Measurements from ENCODE around the gene CCK.
A peak's percentile ranks its signal among the peaks of the same experiment; 100 is the strongest.

Gene CCK

GRCh38 chr3:42269647-42270046 lies 3.7 kb upstream of the CCK start:
- Histone ChIP-seq H3K27me3 (replicated peaks in 2 of 5; ENCODE audit: control insufficient read depth in 4 of 5, insufficient read depth in 5 of 5, low read length in 4 of 5) (peaks cover 4 to 59% (median 20%) of the 10 kb centered on the region in 5 experiments), H3K4me3 (ENCODE audit: control insufficient read depth in 1 of 7, extremely low read depth in 1 of 7, insufficient read depth in 4 of 7, low read depth in 2 of 7, low read length in 6 of 7) (no peak overlapping the region), H3K27ac (ENCODE audit: insufficient read depth in 1 of 2, low read depth in 1 of 2, low read length in 2 of 2, poor library complexity in 1 of 2, severe bottlenecking in 2 of 2) (no peak overlapping the region), H3K4me1 (ENCODE audit: control extremely low read depth in 1 of 4, control insufficient read depth in 4 of 4, insufficient read depth in 4 of 4, low read length in 3 of 4) (peaks cover 0 to 7% (median 3%) of the 10 kb centered on the region in 4 experiments), H3K9me3 (ENCODE audit: control extremely low read depth in 1 of 5, control insufficient read depth in 4 of 5, insufficient read depth in 2 of 5, low read depth in 1 of 5, low read length in 4 of 5) (peaks cover 0 to 10% (median 2%) of the 10 kb centered on the region in 5 experiments), H3K36me3 (ENCODE audit: control insufficient read depth in 4 of 4, insufficient read depth in 4 of 4, low read length in 3 of 4) (no peaks in the 10 kb centered on the region)
- CTCF ChIA-PET, result interaction anchor here (1.8 kb wide), 1 partner anchor 174 kb away, joined by 5 read pairs; no protein-coding TSS in a partner anchor
- DNase-seq, result no peak
- 95% methylated on average over 3 of the region's 7 CpGs for WGBS (ENCODE audit: insufficient coverage)
- POLR2A ChIA-PET, result no interaction called here

- peaks cover 4 to 76% (median 29%) of the 10 kb centered on the region in 5 experiments for H3K27me3 ChIP-seq (replicated peaks in 2 of 5; ENCODE audit: control insufficient read depth in 4 of 5, insufficient read depth in 5 of 5, low read length in 4 of 5)
- H3K4me1 ChIP-seq (ENCODE audit: control extremely low read depth in 1 of 4, control insufficient read depth in 4 of 4, insufficient read depth in 4 of 4, low read length in 3 of 4), result peaks cover 0 to 18% (median 12%) of the 10 kb centered on the region in 4 experiments
- H3K27ac ChIP-seq (ENCODE audit: insufficient read depth in 1 of 2, low read depth in 1 of 2, low read length in 2 of 2, poor library complexity in 1 of 2, severe bottlenecking in 2 of 2), result no peak overlapping the region
- peaks cover 0 to 10% (median 2%) of the 10 kb centered on the region in 5 experiments for H3K9me3 ChIP-seq (ENCODE audit: control extremely low read depth in 1 of 5, control insufficient read depth in 4 of 5, insufficient read depth in 2 of 5, low read depth in 1 of 5, low read length in 4 of 5)
- no peaks in the 10 kb centered on the region for H3K36me3 ChIP-seq (ENCODE audit: control insufficient read depth in 4 of 4, insufficient read depth in 4 of 4, low read length in 3 of 4)
- no peak for DNase-seq
- 100% methylated on average over 6 of the region's 6 CpGs for WGBS (ENCODE audit: insufficient coverage)
- ChIA-PET POLR2A (no interaction called here), CTCF (interaction anchor here (1.7 kb wide), 1 partner anchor 10 kb away, joined by 4 read pairs; no protein-coding TSS in a partner anchor)
- H3K4me3 ChIP-seq (ENCODE audit: control insufficient read depth in 1 of 7, extremely low read depth in 1 of 7, insufficient read depth in 4 of 7, low read depth in 2 of 7, low read length in 6 of 7), result no peak overlapping the region
These were observed 1.9 kb upstream of the CCK start for GRCh38 chr3:42267878-42268277.

- DNase-seq, result no peak
- H3K4me1 ChIP-seq (ENCODE audit: control extremely low read depth in 1 of 4, control insufficient read depth in 4 of 4, insufficient read depth in 4 of 4, low read length in 3 of 4), result peaks cover 0 to 18% (median 12%) of the 10 kb centered on the region in 4 experiments
- WGBS (ENCODE audit: insufficient coverage), result 9% methylated on average over 51 of the region's 60 CpGs
- no peak overlapping the region for H3K27ac ChIP-seq (ENCODE audit: insufficient read depth in 1 of 2, low read depth in 1 of 2, low read length in 2 of 2, poor library complexity in 1 of 2, severe bottlenecking in 2 of 2)
- no peak overlapping the region for H3K4me3 ChIP-seq (ENCODE audit: control insufficient read depth in 1 of 7, extremely low read depth in 1 of 7, insufficient read depth in 4 of 7, low read depth in 2 of 7, low read length in 6 of 7)
- H3K27me3 ChIP-seq (replicated peaks in 2 of 5; ENCODE audit: control insufficient read depth in 4 of 5, insufficient read depth in 5 of 5, low read length in 4 of 5), result peaks cover 4 to 94% (median 34%) of the 10 kb centered on the region in 5 experiments
- ChIA-PET CTCF (interaction anchor here (1.3 kb wide), 1 partner anchor 10 kb away, joined by 3 read pairs; no protein-coding TSS in a partner anchor), POLR2A (no interaction called here)
- peaks cover 0 to 1% (median 0%) of the 10 kb centered on the region in 5 experiments for H3K9me3 ChIP-seq (ENCODE audit: control extremely low read depth in 1 of 5, control insufficient read depth in 4 of 5, insufficient read depth in 2 of 5, low read depth in 1 of 5, low read length in 4 of 5)
- no peaks in the 10 kb centered on the region for H3K36me3 ChIP-seq (ENCODE audit: control insufficient read depth in 4 of 4, insufficient read depth in 4 of 4, low read length in 3 of 4)
These were observed 660 bp downstream of the CCK start for GRCh38 chr3:42265059-42265991.

- CTCF ChIA-PET, result interaction anchor here (1.1 to 1.3 kb wide), 2 partner anchors 10 to 12 kb away, joined by 3 read pairs; no protein-coding TSS in a partner anchor
These were observed 1.5 kb downstream of the CCK start for GRCh38 chr3:42264399-42265058.

GRCh38 chr3:42263354-42264346 lies 2.3 kb downstream of the CCK start:
- Histone ChIP-seq H3K4me3 (ENCODE audit: control insufficient read depth in 1 of 7, extremely low read depth in 1 of 7, insufficient read depth in 4 of 7, low read depth in 2 of 7, low read length in 6 of 7) (peak overlapping the region in 4 of 7 experiments; percentile 38 to 68 (median 56)), H3K27me3 (replicated peaks in 2 of 5; ENCODE audit: control insufficient read depth in 4 of 5, insufficient read depth in 5 of 5, low read length in 4 of 5) (peaks cover 4 to 89% (median 30%) of the 10 kb centered on the region in 5 experiments)
- peak; percentile 11 to 53 (median 39) for DNase-seq

More at GRCh38 chr3:42264399-42265058, 1.5 kb downstream of the CCK start:
- H3K36me3 ChIP-seq (ENCODE audit: control insufficient read depth in 4 of 4, insufficient read depth in 4 of 4, low read length in 3 of 4), result no peaks in the 10 kb centered on the region
- no peak overlapping the region for H3K27ac ChIP-seq (ENCODE audit: insufficient read depth in 1 of 2, low read depth in 1 of 2, low read length in 2 of 2, poor library complexity in 1 of 2, severe bottlenecking in 2 of 2)
- DNase-seq, result peak; percentile 18 to 57 (median 41)
- POLR2A ChIA-PET, result no interaction called here
- H3K27me3 ChIP-seq (replicated peaks in 2 of 5; ENCODE audit: control insufficient read depth in 4 of 5, insufficient read depth in 5 of 5, low read length in 4 of 5), result peaks cover 4 to 96% (median 33%) of the 10 kb centered on the region in 5 experiments
- WGBS (ENCODE audit: insufficient coverage), result 12% methylated on average over 23 of the region's 37 CpGs
- H3K9me3 ChIP-seq (ENCODE audit: control extremely low read depth in 1 of 5, control insufficient read depth in 4 of 5, insufficient read depth in 2 of 5, low read depth in 1 of 5, low read length in 4 of 5), result peaks cover 0 to 1% (median 0%) of the 10 kb centered on the region in 5 experiments
- H3K4me1 ChIP-seq (ENCODE audit: control extremely low read depth in 1 of 4, control insufficient read depth in 4 of 4, insufficient read depth in 4 of 4, low read length in 3 of 4), result peaks cover 0 to 18% (median 12%) of the 10 kb centered on the region in 4 experiments
- H3K4me3 ChIP-seq (ENCODE audit: control insufficient read depth in 1 of 7, extremely low read depth in 1 of 7, insufficient read depth in 4 of 7, low read depth in 2 of 7, low read length in 6 of 7), result no peak overlapping the region

GRCh38 chr3:42262525-42262924 lies 3.5 kb downstream of the CCK start:
- Histone ChIP-seq H3K27ac (ENCODE audit: insufficient read depth in 1 of 2, low read depth in 1 of 2, low read length in 2 of 2, poor library complexity in 1 of 2, severe bottlenecking in 2 of 2) (no peak overlapping the region), H3K9me3 (ENCODE audit: control extremely low read depth in 1 of 5, control insufficient read depth in 4 of 5, insufficient read depth in 2 of 5, low read depth in 1 of 5, low read length in 4 of 5) (no peaks in the 10 kb centered on the region), H3K27me3 (replicated peaks in 2 of 5; ENCODE audit: control insufficient read depth in 4 of 5, insufficient read depth in 5 of 5, low read length in 4 of 5) (peaks cover 4 to 87% (median 27%) of the 10 kb centered on the region in 5 experiments), H3K36me3 (ENCODE audit: control insufficient read depth in 4 of 4, insufficient read depth in 4 of 4, low read length in 3 of 4) (no peaks in the 10 kb centered on the region), H3K4me1 (ENCODE audit: control extremely low read depth in 1 of 4, control insufficient read depth in 4 of 4, insufficient read depth in 4 of 4, low read length in 3 of 4) (peaks cover 0 to 18% (median 12%) of the 10 kb centered on the region in 4 experiments), H3K4me3 (ENCODE audit: control insufficient read depth in 1 of 7, extremely low read depth in 1 of 7, insufficient read depth in 4 of 7, low read depth in 2 of 7, low read length in 6 of 7) (no peak overlapping the region)
- ChIA-PET CTCF (interaction anchor here (1.2 to 5.6 kb wide), 3 partner anchors 10 to 181 kb away, joined by 3 to 23 read pairs (median 9); no protein-coding TSS in a partner anchor), POLR2A (no interaction called here)
- WGBS (ENCODE audit: insufficient coverage), result 100% methylated on average over 1 of the region's 2 CpGs
- no peak for DNase-seq

More at GRCh38 chr3:42263354-42264346, 2.3 kb downstream of the CCK start:
- no peak overlapping the region for H3K27ac ChIP-seq (ENCODE audit: insufficient read depth in 1 of 2, low read depth in 1 of 2, low read length in 2 of 2, poor library complexity in 1 of 2, severe bottlenecking in 2 of 2)
- H3K9me3 ChIP-seq (ENCODE audit: control extremely low read depth in 1 of 5, control insufficient read depth in 4 of 5, insufficient read depth in 2 of 5, low read depth in 1 of 5, low read length in 4 of 5), result no peaks in the 10 kb centered on the region
- ChIA-PET POLR2A (no interaction called here), CTCF (interaction anchor here (1.1 to 5.6 kb wide), 5 partner anchors 9 to 179 kb away, joined by 3 to 23 read pairs (median 3); no protein-coding TSS in a partner anchor)
- 6% methylated on average over 41 of the region's 56 CpGs for WGBS (ENCODE audit: insufficient coverage)
- peaks cover 0 to 18% (median 12%) of the 10 kb centered on the region in 4 experiments for H3K4me1 ChIP-seq (ENCODE audit: control extremely low read depth in 1 of 4, control insufficient read depth in 4 of 4, insufficient read depth in 4 of 4, low read length in 3 of 4)
- no peaks in the 10 kb centered on the region for H3K36me3 ChIP-seq (ENCODE audit: control insufficient read depth in 4 of 4, insufficient read depth in 4 of 4, low read length in 3 of 4)
